ENCODE data around the gene ROPN1B.
"Not testable (repeated sequence)": the region's sequence is repeated elsewhere in the genome, so short reads cannot be mapped to it uniquely, and the experiment has no call there.

Gene ROPN1B

GRCh38 chr3:125996751-125997150, 27.8 kb downstream of the ROPN1B start:
- not testable (repeated sequence) for DNase-seq (ENCODE audit: extremely low spot score, insufficient read length, low read depth); FAIRE-seq

GRCh38 chr3:126002189-126002588, 33.2 kb downstream of the ROPN1B start:
- FAIRE-seq, result no peak
- no peak for DNase-seq (ENCODE audit: extremely low spot score, insufficient read length, low read depth)

DNA sequence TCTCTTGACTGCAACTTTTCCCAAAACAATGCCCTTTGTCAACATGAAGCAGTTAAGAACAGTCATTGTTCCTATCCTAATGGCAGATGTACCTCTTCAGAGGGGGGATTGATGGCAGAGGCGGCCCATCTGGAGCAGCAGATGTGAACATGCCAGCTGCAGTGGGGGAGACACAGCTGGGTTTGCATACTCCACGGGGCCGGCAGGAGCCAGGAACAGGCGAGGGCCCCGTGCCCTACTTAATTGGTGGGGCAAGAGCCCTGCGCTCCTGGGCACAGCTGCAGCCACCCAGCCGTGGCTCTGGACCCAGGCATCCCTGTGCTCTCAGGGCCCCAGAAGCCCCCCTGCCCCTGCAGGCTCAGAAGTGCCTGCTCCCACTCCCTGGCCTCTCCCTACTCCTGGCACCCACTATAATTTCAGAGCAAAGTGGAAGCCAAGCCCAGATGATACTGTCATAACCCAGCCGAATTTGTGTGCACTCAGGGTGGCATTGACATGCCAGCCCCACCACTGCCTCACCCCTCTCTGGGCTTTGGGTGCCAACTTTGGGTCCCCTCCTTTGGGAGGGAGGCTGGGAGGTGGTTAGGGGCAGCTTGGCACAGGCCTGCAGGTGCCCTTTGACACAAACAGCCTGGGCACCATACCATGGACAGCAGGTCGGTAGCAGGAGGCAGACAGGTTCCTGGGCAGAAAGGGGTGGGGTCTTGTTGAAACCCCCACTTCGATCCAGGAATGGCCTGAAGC, 34.6 kb downstream of the ROPN1B start:
- no peak for FAIRE-seq
- no peak for DNase-seq (ENCODE audit: extremely low spot score, insufficient read length, low read depth)

- DNase-seq (ENCODE audit: extremely low spot score, insufficient read length, low read depth) (no peak), FAIRE-seq (no peak)
These were observed 35.2 kb downstream of the ROPN1B start for GRCh38 chr3:126004217-126004616.

GRCh38 chr3:126004692-126005091, 35.7 kb downstream of the ROPN1B start:
- FAIRE-seq, result no peak

GRCh38 chr3:126005951-126006350, 37.0 kb downstream of the ROPN1B start:
- FAIRE-seq (no peak), DNase-seq (ENCODE audit: extremely low spot score, insufficient read length, low read depth) (no peak)

More at GRCh38 chr3:126004692-126005091, 35.7 kb downstream of the ROPN1B start:
- DNase-seq (ENCODE audit: extremely low spot score, insufficient read length, low read depth), result no peak

DNA sequence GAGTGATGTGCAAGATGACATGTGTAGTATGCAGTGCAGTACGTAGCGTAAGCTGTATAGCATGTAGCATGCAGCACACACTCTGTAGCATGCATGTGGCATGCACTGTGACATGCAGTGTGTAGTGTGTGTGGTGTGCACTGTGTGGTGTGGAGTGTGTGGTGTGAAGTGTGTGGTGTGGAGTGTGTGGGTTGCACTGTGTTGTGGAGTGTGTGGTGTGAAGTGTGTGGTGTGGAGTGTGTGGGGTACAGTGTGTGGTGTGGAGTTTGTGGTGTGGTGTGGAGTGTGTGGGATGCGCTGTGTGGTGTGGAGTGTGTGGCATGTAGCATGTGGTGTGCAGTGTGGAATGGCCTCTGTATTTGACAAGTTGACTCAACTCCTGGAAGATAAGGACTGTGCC, 39.2 kb downstream of the ROPN1B start:
- DNase-seq (ENCODE audit: extremely low spot score, insufficient read length, low read depth) (no peak), FAIRE-seq (no peak)

- FAIRE-seq, result no peak
- DNase-seq (ENCODE audit: extremely low spot score, insufficient read length, low read depth), result no peak
These were observed 40.2 kb downstream of the ROPN1B start for GRCh38 chr3:126009181-126009580.

GRCh38 chr3:126013751-126014156, 44.8 kb downstream of the ROPN1B start:
- FAIRE-seq (no peak), DNase-seq (ENCODE audit: extremely low spot score, insufficient read length, low read depth) (no peak)

GRCh38 chr3:126014252-126014651, 45.3 kb downstream of the ROPN1B start:
- DNase-seq (ENCODE audit: extremely low spot score, insufficient read length, low read depth) (no peak), FAIRE-seq (no peak)

- FAIRE-seq (no peak), DNase-seq (ENCODE audit: extremely low spot score, insufficient read length, low read depth) (no peak)
These were observed 46.1 kb downstream of the ROPN1B start for GRCh38 chr3:126015075-126015474.

GRCh38 chr3:126016616-126017015, 47.6 kb downstream of the ROPN1B start:
- DNase-seq (ENCODE audit: extremely low spot score, insufficient read length, low read depth), result no peak
- no peak for FAIRE-seq

DNA sequence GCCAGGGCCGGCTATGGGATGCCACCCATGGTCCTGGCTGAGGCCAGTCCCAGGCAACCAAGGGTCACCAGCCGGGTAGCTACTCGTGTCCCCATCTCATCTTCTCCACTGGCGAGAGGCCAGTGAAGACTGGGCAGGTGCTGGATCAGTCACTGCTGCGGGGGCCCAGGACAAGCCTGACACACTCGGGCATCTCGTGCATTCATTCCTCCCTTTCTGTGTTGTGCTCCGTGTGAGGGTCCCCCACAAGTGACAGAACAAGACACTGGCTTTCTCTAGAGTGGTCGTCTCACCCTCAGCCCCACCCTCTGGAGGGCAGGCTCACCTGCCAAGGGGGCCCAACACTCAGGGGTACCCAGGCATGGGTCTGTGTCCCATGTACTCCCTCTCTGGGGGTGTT, 48.4 kb downstream of the ROPN1B start:
- FAIRE-seq (no peak), DNase-seq (ENCODE audit: extremely low spot score, insufficient read length, low read depth) (no peak)

DNA sequence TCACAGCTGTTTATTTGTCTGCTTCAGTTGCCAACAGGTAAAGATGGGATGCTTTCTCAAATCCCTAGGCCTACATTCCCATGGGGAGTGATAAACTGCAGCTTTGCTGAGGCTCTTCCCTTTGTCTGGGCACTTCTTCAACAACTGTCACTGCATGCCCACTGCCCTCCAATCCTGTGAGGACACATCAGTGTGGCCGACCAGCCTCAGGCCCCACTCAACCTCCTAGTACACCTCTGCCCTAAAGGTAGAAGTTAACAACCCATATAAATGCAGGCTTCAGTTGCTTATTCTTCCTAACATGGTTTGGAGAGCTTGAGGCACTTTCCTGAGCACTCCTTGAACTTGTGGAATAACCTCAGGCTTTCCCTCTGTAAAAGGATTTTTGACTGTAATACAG, 49.6 kb downstream of the ROPN1B start:
- no peak for DNase-seq (ENCODE audit: extremely low spot score, insufficient read length, low read depth)
- FAIRE-seq, result no peak

GRCh38 chr3:126018995-126019394, 50.0 kb downstream of the ROPN1B start:
- DNase-seq (ENCODE audit: extremely low spot score, insufficient read length, low read depth) (no peak), FAIRE-seq (no peak)

DNA sequence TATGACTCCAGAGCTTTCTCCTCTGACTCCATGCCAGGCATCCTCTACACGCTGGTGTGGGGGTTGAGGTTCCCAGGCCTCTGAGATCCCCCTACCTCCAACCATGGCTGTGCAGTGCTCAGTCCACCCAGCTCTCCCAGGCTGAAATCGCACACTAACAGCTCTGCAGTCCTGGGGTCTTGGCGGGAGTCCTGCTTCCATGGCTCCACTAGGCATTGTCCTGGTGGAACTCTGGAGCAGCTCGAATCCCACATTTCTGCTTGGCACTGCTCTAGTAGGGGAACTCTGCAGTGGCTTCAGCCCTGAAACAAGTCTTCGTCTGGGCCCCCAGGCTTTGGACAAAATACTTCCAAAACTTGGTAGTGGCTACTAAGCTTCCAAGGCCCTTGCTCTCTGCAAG, 50.7 kb downstream of the ROPN1B start:
- no peak for FAIRE-seq

DNA sequence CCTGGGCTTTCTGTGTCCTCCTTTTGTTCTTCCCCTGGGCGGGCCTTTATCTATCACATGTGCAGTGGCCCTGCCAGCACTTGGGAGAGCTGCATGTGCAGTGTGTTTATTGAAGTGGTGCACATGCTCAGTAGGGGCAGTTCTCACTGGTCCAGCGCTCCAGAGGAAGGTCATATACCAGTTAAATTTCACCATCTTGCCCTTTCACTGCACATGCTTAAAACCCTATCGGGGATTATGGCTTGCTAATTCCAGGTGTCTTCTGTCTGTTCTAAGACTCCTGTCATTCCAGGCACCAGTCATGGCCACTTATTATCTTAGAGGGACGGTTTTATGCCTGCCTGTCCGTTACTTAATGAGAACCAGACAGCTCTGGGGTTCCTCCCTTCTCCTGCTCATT, 52.2 kb downstream of the ROPN1B start:
- DNase-seq (ENCODE audit: extremely low spot score, insufficient read length, low read depth) (no peak), FAIRE-seq (no peak)

More for the DNA sequence above, 50.7 kb downstream of the ROPN1B start:
- no peak for DNase-seq (ENCODE audit: extremely low spot score, insufficient read length, low read depth)

DNA sequence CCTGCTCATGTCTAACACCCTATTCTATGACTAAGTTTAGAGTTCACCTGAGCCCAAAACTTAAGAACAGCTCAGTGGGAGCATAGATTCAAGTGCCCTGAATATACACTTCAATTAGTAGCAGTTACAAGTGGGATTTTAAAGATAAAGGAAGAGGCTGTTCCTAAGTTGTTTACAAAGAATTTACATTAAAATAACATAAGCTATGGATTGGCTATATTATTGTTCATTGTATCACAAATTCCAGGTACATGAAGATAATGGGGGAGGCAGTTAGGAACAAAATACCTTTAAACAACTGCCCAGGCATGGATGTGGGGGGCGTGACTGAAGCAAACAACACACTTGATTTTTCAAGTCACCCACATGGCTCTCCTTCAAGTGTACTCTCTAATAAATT, 52.7 kb downstream of the ROPN1B start:
- DNase-seq (ENCODE audit: extremely low spot score, insufficient read length, low read depth) (no peak), FAIRE-seq (no peak)

DNA sequence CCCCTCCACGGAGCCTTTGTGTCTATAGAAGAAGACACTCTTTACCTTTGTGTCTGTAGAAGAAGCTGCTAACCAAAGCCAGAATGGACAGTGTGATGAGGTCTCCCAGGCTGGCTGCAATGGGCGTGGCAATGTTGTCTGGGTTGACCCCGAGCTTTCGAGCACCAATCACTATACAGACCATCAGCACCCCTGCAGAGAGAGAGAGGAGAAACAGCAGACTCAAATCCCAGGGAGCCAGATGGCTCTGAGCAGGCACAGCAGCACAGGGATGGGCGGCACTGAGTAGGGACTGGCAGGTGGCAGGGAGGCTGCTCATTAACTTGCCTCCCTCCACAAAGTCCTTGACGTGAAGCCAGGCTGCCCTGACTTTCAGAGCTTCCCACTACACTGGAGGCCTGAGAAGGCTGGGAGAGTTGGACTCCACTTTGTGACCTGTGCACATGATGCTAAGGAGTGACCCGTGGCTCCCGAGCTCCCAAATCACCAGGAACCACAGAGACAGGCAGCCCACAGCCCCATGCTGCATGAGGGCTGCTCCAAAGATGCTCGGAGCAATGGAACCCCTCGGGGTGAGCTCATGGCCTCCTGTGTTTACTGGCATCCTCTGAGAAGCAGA, 53.9 kb downstream of the ROPN1B start:
- DNase-seq (ENCODE audit: extremely low spot score, insufficient read length, low read depth) (no peak), FAIRE-seq (no peak)

- FAIRE-seq, result no peak
- DNase-seq (ENCODE audit: extremely low spot score, insufficient read length, low read depth), result no peak
These were observed 54.4 kb downstream of the ROPN1B start for GRCh38 chr3:126023390-126023789.

GRCh38 chr3:126024049-126024854, 55.3 kb downstream of the ROPN1B start:
- FAIRE-seq (no peak), DNase-seq (ENCODE audit: extremely low spot score, insufficient read length, low read depth) (no peak)

Data from GM18507 (cell line).